ENCODE measurements around the gene ILKAP.

Gene ILKAP

GRCh38 chr2:238207006-238207405 is 3.5 kb upstream of the ILKAP start:
- Histone ChIP-seq H3K36me3 (ENCODE audit: insufficient read depth, low read length) (no peaks in the 10 kb centered on the region; the same call in 1 of the 2 replicates), H3K4me1 (ENCODE audit: insufficient read depth, low read length, severe bottlenecking) (peaks cover 18% of the 10 kb centered on the region), H4K20me1 (ENCODE audit: insufficient read depth, low read length) (no peaks in the 10 kb centered on the region), H3K9me2 (ENCODE audit: low read depth, low read length) (no peaks in the 10 kb centered on the region), H3K27ac (ENCODE audit: low read depth, low read length, poor library complexity, severe bottlenecking) (no peak overlapping the region), H3K9me3 (ENCODE audit: low read length) (no peaks in the 10 kb centered on the region), H2AFZ (ENCODE audit: low read length) (no peak overlapping the region), H3K9ac (ENCODE audit: low read length) (no peak overlapping the region), H3K4me2 (ENCODE audit: low read length) (no peak overlapping the region), H3K79me2 (ENCODE audit: insufficient read depth, low read length) (peaks cover 11% of the 10 kb centered on the region), H3F3A (ENCODE audit: insufficient read depth, low read length) (no peaks in the 10 kb centered on the region), H3K4me3 (ENCODE audit: low read depth, low read length, poor library complexity, severe bottlenecking) (no peak overlapping the region), H3K27me3 (ENCODE audit: insufficient read depth, low read length) (peaks cover 11% of the 10 kb centered on the region; the same call in 1 of the 2 replicates)
- no peak for TF ChIP-seq CTCF (IDR thresholded peaks at IDR 0.05; ENCODE audit: low read length)
- no peak for TF ChIP-seq EZH2 (IDR thresholded peaks at IDR 0.05; ENCODE audit: borderline replicate concordance, low read length)

GRCh38 chr2:238203973-238204683 is 633 bp upstream of the ILKAP start:
- peaks cover 14% of the 10 kb centered on the region for H3K36me3 ChIP-seq (ENCODE audit: insufficient read depth, low read length)
- H3K9ac ChIP-seq (ENCODE audit: low read length): peak overlapping the region; percentile 83
- H3K4me1 ChIP-seq (ENCODE audit: insufficient read depth, low read length, severe bottlenecking): peaks cover 42% of the 10 kb centered on the region
- peak overlapping the region; percentile 88 for H3K4me2 ChIP-seq (ENCODE audit: low read length)
- H3K27me3 ChIP-seq (ENCODE audit: insufficient read depth, low read length): no peaks in the 10 kb centered on the region; the same call in 1 of the 2 replicates
- peaks cover 40% of the 10 kb centered on the region for H3K79me2 ChIP-seq (ENCODE audit: insufficient read depth, low read length)
- H3F3A ChIP-seq (ENCODE audit: insufficient read depth, low read length): no peaks in the 10 kb centered on the region
- peak overlapping the region; percentile 98 for H3K4me3 ChIP-seq (ENCODE audit: low read depth, low read length, poor library complexity, severe bottlenecking)
- peak overlapping the region; percentile 84 for H3K27ac ChIP-seq (ENCODE audit: low read depth, low read length, poor library complexity, severe bottlenecking)
- H4K20me1 ChIP-seq (ENCODE audit: insufficient read depth, low read length): 0 out of 2 replicates have a peak, but pooled peaks cover 1% of the 10 kb centered on the region
- no peaks in the 10 kb centered on the region for H3K9me2 ChIP-seq (ENCODE audit: low read depth, low read length)
- TF ChIP-seq CTCF (IDR thresholded peaks at IDR 0.05; ENCODE audit: low read length) (no peak), EZH2 (IDR thresholded peaks at IDR 0.05; ENCODE audit: borderline replicate concordance, low read length) (no peak)
- 0 out of 2 replicates have a peak overlapping the region, but pooled peaks have one; percentile 39 for H2AFZ ChIP-seq (ENCODE audit: low read length)
- no peaks in the 10 kb centered on the region for H3K9me3 ChIP-seq (ENCODE audit: low read length)

- H2AFZ ChIP-seq (ENCODE audit: low read length): no peak overlapping the region
- 0 out of 2 replicates have a peak, but pooled peaks cover 2% of the 10 kb centered on the region for H4K20me1 ChIP-seq (ENCODE audit: insufficient read depth, low read length)
- H3K9ac ChIP-seq (ENCODE audit: low read length): peak overlapping the region; percentile 99
- TF ChIP-seq EZH2 (IDR thresholded peaks at IDR 0.05; ENCODE audit: borderline replicate concordance, low read length) (no peak), CTCF (IDR thresholded peaks at IDR 0.05; ENCODE audit: low read length) (no peak)
- no peaks in the 10 kb centered on the region for H3K9me3 ChIP-seq (ENCODE audit: low read length)
- peaks cover 46% of the 10 kb centered on the region for H3K4me1 ChIP-seq (ENCODE audit: insufficient read depth, low read length, severe bottlenecking)
- peaks cover 56% of the 10 kb centered on the region for H3K79me2 ChIP-seq (ENCODE audit: insufficient read depth, low read length)
- peak overlapping the region; percentile 94 for H3K4me2 ChIP-seq (ENCODE audit: low read length)
- peak overlapping the region; percentile 21 for H3K27ac ChIP-seq (ENCODE audit: low read depth, low read length, poor library complexity, severe bottlenecking)
- H3K36me3 ChIP-seq (ENCODE audit: insufficient read depth, low read length): peaks cover 18% of the 10 kb centered on the region
- no peaks in the 10 kb centered on the region for H3K27me3 ChIP-seq (ENCODE audit: insufficient read depth, low read length)
- peak overlapping the region; percentile 98 for H3K4me3 ChIP-seq (ENCODE audit: low read depth, low read length, poor library complexity, severe bottlenecking)
- H3K9me2 ChIP-seq (ENCODE audit: low read depth, low read length): no peaks in the 10 kb centered on the region
- H3F3A ChIP-seq (ENCODE audit: insufficient read depth, low read length): no peaks in the 10 kb centered on the region
Observed at GRCh38 chr2:238202326-238203093, 985 bp downstream of the ILKAP start.
